Measurements from ENCODE around the gene ACTC1. TPM values are rescaled to one million over a fixed set of nuclear protein-coding genes. Genes with fewer than 3 reads are reported as not detected.
"Not testable (repeated sequence)": the region's sequence is repeated elsewhere in the genome, so short reads cannot be mapped to it uniquely, and the experiment has no call there.

Gene ACTC1
- total RNA-seq, 4 donors from 2014 or later: 0.41 to 3.4 TPM; not detected in 2

DNA sequence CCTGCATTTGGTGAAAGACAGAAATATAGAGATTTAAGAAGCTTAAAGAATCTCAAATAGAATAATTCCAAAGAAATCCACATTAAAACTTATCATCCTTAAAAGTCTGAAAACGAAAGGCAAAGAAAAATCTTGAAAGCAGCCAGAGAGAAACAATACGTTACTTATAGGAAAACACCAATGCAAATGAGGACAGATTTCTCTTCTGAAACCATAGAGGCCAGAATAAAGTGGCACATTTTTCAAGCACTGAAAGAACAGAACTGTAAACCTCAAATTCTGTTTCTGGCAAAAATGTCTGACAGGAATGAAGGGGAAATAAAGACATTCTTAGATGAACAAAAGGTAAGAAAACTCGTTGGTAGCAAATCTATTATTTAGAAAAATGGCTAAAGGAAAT, 13.8 kb upstream of the ACTC1 start:
- Histone ChIP-seq H3K4me1 (no peaks in the 10 kb centered on the region), H3K4me3 (no peak overlapping the region), H3K36me3 (no peaks in the 10 kb centered on the region), H3K27ac (no peak overlapping the region), H3K27me3 (peaks cover 6% of the 10 kb centered on the region), H3K9me3 (no peaks in the 10 kb centered on the region)
- in situ Hi-C loops (cut with MboI; ENCODE audit: low pct_ligation_motif_present in 1 of 4, low pct_unique_long_range_greater_than_20kb in 1 of 4, low sequenced_read_pairs in 3 of 4): no loop called here
- intact Hi-C loops (cut with DNase I; ENCODE audit: low total_unique reads): no loop called here
- TF ChIP-seq EP300 (IDR thresholded peaks at IDR 0.05; ENCODE audit: low read depth): no peak
- no peak for TF ChIP-seq POLR2A (IDR thresholded peaks at IDR 0.05)
- TF ChIP-seq POLR2AphosphoS5 (IDR thresholded peaks at IDR 0.05): no peak
- TF ChIP-seq, protein P1, sequence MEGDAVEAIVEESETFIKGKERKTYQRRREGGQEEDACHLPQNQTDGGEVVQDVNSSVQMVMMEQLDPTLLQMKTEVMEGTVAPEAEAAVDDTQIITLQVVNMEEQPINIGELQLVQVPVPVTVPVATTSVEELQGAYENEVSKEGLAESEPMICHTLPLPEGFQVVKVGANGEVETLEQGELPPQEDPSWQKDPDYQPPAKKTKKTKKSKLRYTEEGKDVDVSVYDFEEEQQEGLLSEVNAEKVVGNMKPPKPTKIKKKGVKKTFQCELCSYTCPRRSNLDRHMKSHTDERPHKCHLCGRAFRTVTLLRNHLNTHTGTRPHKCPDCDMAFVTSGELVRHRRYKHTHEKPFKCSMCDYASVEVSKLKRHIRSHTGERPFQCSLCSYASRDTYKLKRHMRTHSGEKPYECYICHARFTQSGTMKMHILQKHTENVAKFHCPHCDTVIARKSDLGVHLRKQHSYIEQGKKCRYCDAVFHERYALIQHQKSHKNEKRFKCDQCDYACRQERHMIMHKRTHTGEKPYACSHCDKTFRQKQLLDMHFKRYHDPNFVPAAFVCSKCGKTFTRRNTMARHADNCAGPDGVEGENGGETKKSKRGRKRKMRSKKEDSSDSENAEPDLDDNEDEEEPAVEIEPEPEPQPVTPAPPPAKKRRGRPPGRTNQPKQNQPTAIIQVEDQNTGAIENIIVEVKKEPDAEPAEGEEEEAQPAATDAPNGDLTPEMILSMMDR (IDR thresholded peaks at IDR 0.05): no peak
- WGBS, 2 donors (ENCODE audit: low coverage in 1 of 2): 65 to 73% methylated on average over 3 of the region's 3 CpGs
- no peak for DNase-seq

DNA sequence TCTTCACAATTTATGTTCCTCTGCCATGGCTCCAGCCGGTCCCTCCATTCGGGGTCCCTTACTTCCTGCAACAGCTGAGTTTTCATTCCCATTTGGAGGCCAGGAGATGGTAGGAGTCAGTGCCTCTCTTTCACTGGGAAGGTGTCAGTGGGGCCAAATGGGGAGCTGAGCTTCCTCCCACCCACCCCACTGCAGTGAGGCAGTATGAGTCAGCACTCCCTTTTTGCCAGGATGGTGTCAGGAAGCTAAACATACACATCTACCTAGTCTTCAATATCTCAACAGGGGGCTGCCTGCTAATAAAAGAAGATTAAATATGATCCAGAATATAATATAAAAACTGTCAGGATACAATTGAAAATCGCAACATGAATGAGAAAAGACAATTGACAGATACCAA, 12.7 kb upstream of the ACTC1 start:
- intact Hi-C loops (cut with DNase I; ENCODE audit: low total_unique reads) (no loop called here), in situ Hi-C loops (cut with MboI; ENCODE audit: low pct_ligation_motif_present in 1 of 4, low pct_unique_long_range_greater_than_20kb in 1 of 4, low sequenced_read_pairs in 3 of 4) (no loop called here)
- Histone ChIP-seq H3K27ac (no peak overlapping the region), H3K4me1 (no peaks in the 10 kb centered on the region), H3K27me3 (peaks cover 4% of the 10 kb centered on the region), H3K9me3 (no peaks in the 10 kb centered on the region), H3K4me3 (no peak overlapping the region), H3K36me3 (no peaks in the 10 kb centered on the region)
- DNase-seq: no peak
- WGBS, 2 donors (ENCODE audit: low coverage in 1 of 2): 88 to 92% methylated on average over 1 to 3 of the region's 3 CpGs
- TF ChIP-seq POLR2AphosphoS5 (IDR thresholded peaks at IDR 0.05) (no peak), POLR2A (IDR thresholded peaks at IDR 0.05) (no peak), EP300 (IDR thresholded peaks at IDR 0.05; ENCODE audit: low read depth) (no peak)
- TF ChIP-seq, protein P1 (IDR thresholded peaks at IDR 0.05): no peak

- intact Hi-C loops (cut with DNase I; ENCODE audit: low total_unique reads); in situ Hi-C loops (cut with MboI; ENCODE audit: low pct_ligation_motif_present in 1 of 4, low pct_unique_long_range_greater_than_20kb in 1 of 4, low sequenced_read_pairs in 3 of 4); H3K4me3 ChIP-seq; H3K4me1 ChIP-seq; H3K36me3 ChIP-seq; H3K27ac ChIP-seq; H3K9me3 ChIP-seq; H3K27me3 ChIP-seq; DNase-seq: not testable (repeated sequence)
- WGBS, 2 donors (ENCODE audit: low coverage in 1 of 2): 68 to 72% methylated on average over 3 to 8 of the region's 8 CpGs
These were observed 11.9 kb upstream of the ACTC1 start for GRCh38 chr15:34807241-34807640.

- Histone ChIP-seq H3K27me3 (no peaks in the 10 kb centered on the region), H3K27ac (no peak overlapping the region), H3K36me3 (no peaks in the 10 kb centered on the region), H3K9me3 (no peaks in the 10 kb centered on the region), H3K4me1 (no peaks in the 10 kb centered on the region), H3K4me3 (no peak overlapping the region)
- no peak for DNase-seq
- TF ChIP-seq POLR2A (IDR thresholded peaks at IDR 0.05) (no peak), POLR2AphosphoS5 (IDR thresholded peaks at IDR 0.05) (no peak), EP300 (IDR thresholded peaks at IDR 0.05; ENCODE audit: low read depth) (no peak)
- TF ChIP-seq, protein P1 (IDR thresholded peaks at IDR 0.05): no peak
- in situ Hi-C loops (cut with MboI; ENCODE audit: low pct_ligation_motif_present in 1 of 4, low pct_unique_long_range_greater_than_20kb in 1 of 4, low sequenced_read_pairs in 3 of 4) (no loop called here), intact Hi-C loops (cut with DNase I; ENCODE audit: low total_unique reads) (no loop called here)
- WGBS, 2 donors (ENCODE audit: low coverage in 1 of 2): 61 to 63% methylated on average over 2 to 3 of the region's 3 CpGs
These were observed 9.4 kb upstream of the ACTC1 start for GRCh38 chr15:34804776-34805175.

- in situ Hi-C loops (cut with MboI; ENCODE audit: low pct_ligation_motif_present in 1 of 4, low pct_unique_long_range_greater_than_20kb in 1 of 4, low sequenced_read_pairs in 3 of 4): no loop called here
These were observed 8.8 kb upstream of the ACTC1 start for GRCh38 chr15:34804113-34804512.

More at GRCh38 chr15:34804113-34804512, 8.8 kb upstream of the ACTC1 start:
- H3K27ac ChIP-seq: no peak overlapping the region
- H3K4me3 ChIP-seq: no peak overlapping the region
- H3K36me3 ChIP-seq: no peaks in the 10 kb centered on the region
- TF ChIP-seq, protein P1 (IDR thresholded peaks at IDR 0.05): no peak
- TF ChIP-seq EP300 (IDR thresholded peaks at IDR 0.05; ENCODE audit: low read depth) (no peak), POLR2AphosphoS5 (IDR thresholded peaks at IDR 0.05) (no peak), POLR2A (IDR thresholded peaks at IDR 0.05) (no peak)
- WGBS, 2 donors (ENCODE audit: low coverage in 1 of 2): 75 to 84% methylated on average over 2 of the region's 2 CpGs
- intact Hi-C loops (cut with DNase I; ENCODE audit: low total_unique reads): no loop called here
- no peak for DNase-seq
- H3K27me3 ChIP-seq: no peaks in the 10 kb centered on the region
- no peaks in the 10 kb centered on the region for H3K4me1 ChIP-seq
- no peaks in the 10 kb centered on the region for H3K9me3 ChIP-seq
